Right cardiac atrium (tissue), 5 donors: ENCODE results near the gene SHANK3. TPM values are rescaled to one million over a fixed set of nuclear protein-coding genes. Genes with fewer than 3 reads are reported as not detected.

Experiments used
- ATAC-seq, 2 donors: fragments of 200-7000 bp; cut with Tn5 transposase; one replicate each; pipeline versions ENCODE4 v1.8.0 to v1.9.1; 2020; ENCODE audit warnings: moderate library complexity in 2 of 2, mild to moderate bottlenecking in 1 of 2
- DNase-seq, 3 donors: peaks; one replicate each; pipeline ENCODE4 v3.0.0-alpha.2; 2020
- H3K27ac ChIP-seq: one replicate; pipeline ENCODE4 v1.5.1; 2013; ENCODE audit warnings: mild to moderate bottlenecking, low read length, control low read depth, moderate library complexity
- H3K27me3 ChIP-seq: one replicate; pipeline ENCODE4 v1.6.1; 2013; ENCODE audit not compliant: control insufficient read depth, insufficient read depth
- H3K4me1 ChIP-seq: one replicate; pipeline ENCODE4 v1.6.1; 2013; ENCODE audit warnings: low read length; ENCODE audit not compliant: control insufficient read depth, insufficient read depth
- H3K4me3 ChIP-seq: one replicate; pipeline ENCODE4 v1.5.1; 2013; ENCODE audit warnings: low read length, control low read depth
- H3K9me3 ChIP-seq: one replicate; pipeline ENCODE4 v1.6.1; 2013; ENCODE audit warnings: low read length; ENCODE audit not compliant: control insufficient read depth
- whole genome bisulfite sequencing: extraction: QIAGEN DNeasy Blood & Tissue Kit; methylation state at CpG from one replicate; pipeline ENCODE4 v1.1.7; 2013; 5-methylcytosine and 5-hydroxymethylcytosine counted together
- intact Hi-C, 4 donors: fragments of 100-400 bp; cut with DNase I; formaldehyde crosslinking; loops; one replicate each; pipeline versions ENCODE4 v1.11.0 to v1.14.0; 2022 to 2023
- polyA plus RNA-seq: library from polyadenylated mRNA; stranded (reverse); fragments of 200-250 nt; gene quantifications from one replicate; pipeline ENCODE4 v1.2.3, GENCODE V29; 2013
- total RNA-seq, 4 donors: library from RNA; stranded (reverse); fragmentation: NEBNext Ultra II Directional; extraction: Animal tissue kit (Norgen Biotek cat#: 25700); gene quantifications; one replicate each; pipeline ENCODE4 v1.2.1, GENCODE V29; 2021
- donor health status: healthy with polysubstance abuse.
- donor health status: DM: no; HTN: yes; CAD: no.
- donor health status: DM: no; HTN: no; CAD: no.
- donor health status: DM: no; HTN: yes; CAD: no; lungs with severe emphysema.
- donor health status: DM: yes; HTN: yes; CAD: no.

The SHANK3 gene
- total and polyA plus RNA-seq, 5 donors: 18.7 to 28.9 (median 26.7) TPM

GRCh38 chr22:50683086-50683993 lies 10.7 kb downstream of the SHANK3 start:
- Histone ChIP-seq H3K9me3 (no peaks in the 10 kb centered on the region), H3K4me1 (no peaks in the 10 kb centered on the region), H3K27me3 (no peaks in the 10 kb centered on the region), H3K27ac (no peak overlapping the region), H3K4me3 (no peak overlapping the region)
- intact Hi-C loops: no loop called here
- 90% methylated on average over 21 of the region's 21 CpGs for WGBS
- peak in 1 of 2 donors; percentile 14 for ATAC-seq
- no peak for DNase-seq

GRCh38 chr22:50683994-50684371 lies 11.4 kb downstream of the SHANK3 start:
- no peak overlapping the region for H3K27ac ChIP-seq
- H3K4me3 ChIP-seq: no peak overlapping the region
- no peaks in the 10 kb centered on the region for H3K27me3 ChIP-seq
- WGBS: 66% methylated on average over 6 of the region's 6 CpGs
- H3K4me1 ChIP-seq: no peaks in the 10 kb centered on the region
- no peak for DNase-seq
- peak in 1 of 2 donors; percentile 39 for ATAC-seq
- intact Hi-C loops: no loop called here
- H3K9me3 ChIP-seq: no peaks in the 10 kb centered on the region

- Histone ChIP-seq H3K4me3 (no peak overlapping the region), H3K9me3 (no peaks in the 10 kb centered on the region), H3K27me3 (no peaks in the 10 kb centered on the region), H3K27ac (no peak overlapping the region), H3K4me1 (no peaks in the 10 kb centered on the region)
- ATAC-seq (peak in 1 of 2 donors; percentile 34), DNase-seq (no peak)
- intact Hi-C loops: no loop called here
- 76% methylated on average over 8 of the region's 8 CpGs for WGBS
These were observed 11.9 kb downstream of the SHANK3 start for GRCh38 chr22:50684501-50684900.

- Histone ChIP-seq H3K9me3 (no peaks in the 10 kb centered on the region), H3K4me3 (no peak overlapping the region), H3K27me3 (no peaks in the 10 kb centered on the region), H3K4me1 (no peaks in the 10 kb centered on the region), H3K27ac (no peak overlapping the region)
- DNase-seq (peak in 1 of 3 donors; percentile 36), ATAC-seq (peak; percentile 40 to 69)
- intact Hi-C loops: no loop called here
- 44% methylated on average over 10 of the region's 10 CpGs for WGBS
These were observed 12.4 kb downstream of the SHANK3 start for GRCh38 chr22:50684986-50685385.

- WGBS: 43% methylated on average over 9 of the region's 9 CpGs
- Histone ChIP-seq H3K4me1 (no peaks in the 10 kb centered on the region), H3K9me3 (no peaks in the 10 kb centered on the region), H3K27ac (no peak overlapping the region), H3K27me3 (no peaks in the 10 kb centered on the region), H3K4me3 (no peak overlapping the region)
- DNase-seq (peak in 1 of 3 donors; percentile 26), ATAC-seq (no peak)
- intact Hi-C loops: no loop called here
These were observed 14.2 kb downstream of the SHANK3 start for GRCh38 chr22:50686794-50687193.

- Histone ChIP-seq H3K27me3 (no peaks in the 10 kb centered on the region), H3K27ac (no peak overlapping the region), H3K9me3 (no peaks in the 10 kb centered on the region), H3K4me3 (no peak overlapping the region), H3K4me1 (no peaks in the 10 kb centered on the region)
- DNase-seq: no peak
- 86% methylated on average over 10 of the region's 10 CpGs for WGBS
- ATAC-seq: peak in 1 of 2 donors; percentile 22
- intact Hi-C loops: no loop called here
These were observed 15.2 kb downstream of the SHANK3 start for GRCh38 chr22:50687829-50688228.

GRCh38 chr22:50688448-50688847 lies 15.8 kb downstream of the SHANK3 start:
- peak in 1 of 2 donors; percentile 14 for ATAC-seq
- WGBS: 77% methylated on average over 5 of the region's 5 CpGs
- intact Hi-C loops: no loop called here
- Histone ChIP-seq H3K27me3 (no peaks in the 10 kb centered on the region), H3K27ac (no peak overlapping the region), H3K4me3 (no peak overlapping the region), H3K4me1 (no peaks in the 10 kb centered on the region), H3K9me3 (no peaks in the 10 kb centered on the region)
- no peak for DNase-seq

GRCh38 chr22:50691521-50691920 lies 18.9 kb downstream of the SHANK3 start:
- Histone ChIP-seq H3K4me3 (no peak overlapping the region), H3K9me3 (no peaks in the 10 kb centered on the region), H3K4me1 (no peaks in the 10 kb centered on the region), H3K27me3 (no peaks in the 10 kb centered on the region), H3K27ac (no peak overlapping the region)
- ATAC-seq (no peak), DNase-seq (peak in 1 of 3 donors; percentile 30)
- intact Hi-C loops: no loop called here
- 15% methylated on average over 2 of the region's 2 CpGs for whole genome bisulfite sequencing

GRCh38 chr22:50693462-50693861 lies 20.8 kb downstream of the SHANK3 start:
- H3K4me1 ChIP-seq: peaks cover 3% of the 10 kb centered on the region
- WGBS: 75% methylated on average over 6 of the region's 6 CpGs
- ATAC-seq: no peak
- intact Hi-C loops: no loop called here
- H3K4me3 ChIP-seq: no peak overlapping the region
- no peaks in the 10 kb centered on the region for H3K9me3 ChIP-seq
- no peaks in the 10 kb centered on the region for H3K27me3 ChIP-seq
- no peak for DNase-seq
- no peak overlapping the region for H3K27ac ChIP-seq

GRCh38 chr22:50694099-50694605 lies 21.5 kb downstream of the SHANK3 start:
- no peak overlapping the region for H3K27ac ChIP-seq

GRCh38 chr22:50694766-50695420 lies 22.3 kb downstream of the SHANK3 start:
- intact Hi-C loops: loop anchor here in 1 of 4 donors (5.0 kb wide), 1 partner anchor 68 kb away; the partner anchor contains the start of gene ARSA
- peak; percentile 11 to 40 (median 34) for DNase-seq
- Histone ChIP-seq H3K27me3 (no peaks in the 10 kb centered on the region), H3K4me1 (peaks cover 3% of the 10 kb centered on the region), H3K4me3 (no peak overlapping the region), H3K9me3 (no peaks in the 10 kb centered on the region), H3K27ac (no peak overlapping the region)
- 73% methylated on average over 18 of the region's 18 CpGs for WGBS
- no peak for ATAC-seq

More at GRCh38 chr22:50694099-50694605, 21.5 kb downstream of the SHANK3 start:
- Histone ChIP-seq H3K4me1 (peaks cover 3% of the 10 kb centered on the region), H3K9me3 (no peaks in the 10 kb centered on the region), H3K4me3 (no peak overlapping the region), H3K27me3 (no peaks in the 10 kb centered on the region)
- WGBS: 62% methylated on average over 3 of the region's 3 CpGs
- ATAC-seq: no peak
- DNase-seq: no peak
- intact Hi-C loops: no loop called here
